GM19239 (cell line): ENCODE measurements around the gene ASCL2.

Experiments
- DNase-seq: peaks from one replicate; pipeline ENCODE4 v3.0.0; 2011; ENCODE audit warnings: low spot score; ENCODE audit not compliant: insufficient read length
- FAIRE-seq: peaks from 2 replicates; lab custom pipeline; 2011; peaks lifted over from hg19 to GRCh38; lab: Jason Lieb, UNC

Gene ASCL2

DNA sequence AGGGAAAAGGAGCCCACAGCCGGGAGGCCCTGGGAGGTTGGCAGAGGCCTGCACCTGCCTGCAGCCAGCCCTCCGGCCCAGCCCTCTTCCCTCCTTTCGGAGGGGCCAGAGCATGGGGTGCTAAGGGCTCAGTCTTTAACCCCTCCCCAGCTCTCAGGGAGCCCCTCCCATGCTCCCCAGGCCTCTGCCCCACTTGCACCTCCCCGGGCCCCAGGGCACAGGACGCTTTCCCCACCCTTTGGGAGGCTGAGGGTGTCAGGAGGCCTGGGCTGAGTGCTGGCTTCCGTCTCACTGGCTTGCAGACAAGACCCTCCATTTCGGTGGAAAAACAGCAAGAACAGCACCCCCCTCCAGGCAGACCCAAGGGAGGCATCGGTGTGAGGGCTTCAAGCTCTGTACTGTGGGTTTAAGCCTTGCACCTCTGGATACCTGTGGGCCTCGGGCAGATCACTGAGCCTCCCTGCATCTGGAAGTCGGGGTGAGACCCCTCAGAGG, 7.3 kb downstream of the ASCL2 start:
- no peak for FAIRE-seq
- no peak for DNase-seq

DNA sequence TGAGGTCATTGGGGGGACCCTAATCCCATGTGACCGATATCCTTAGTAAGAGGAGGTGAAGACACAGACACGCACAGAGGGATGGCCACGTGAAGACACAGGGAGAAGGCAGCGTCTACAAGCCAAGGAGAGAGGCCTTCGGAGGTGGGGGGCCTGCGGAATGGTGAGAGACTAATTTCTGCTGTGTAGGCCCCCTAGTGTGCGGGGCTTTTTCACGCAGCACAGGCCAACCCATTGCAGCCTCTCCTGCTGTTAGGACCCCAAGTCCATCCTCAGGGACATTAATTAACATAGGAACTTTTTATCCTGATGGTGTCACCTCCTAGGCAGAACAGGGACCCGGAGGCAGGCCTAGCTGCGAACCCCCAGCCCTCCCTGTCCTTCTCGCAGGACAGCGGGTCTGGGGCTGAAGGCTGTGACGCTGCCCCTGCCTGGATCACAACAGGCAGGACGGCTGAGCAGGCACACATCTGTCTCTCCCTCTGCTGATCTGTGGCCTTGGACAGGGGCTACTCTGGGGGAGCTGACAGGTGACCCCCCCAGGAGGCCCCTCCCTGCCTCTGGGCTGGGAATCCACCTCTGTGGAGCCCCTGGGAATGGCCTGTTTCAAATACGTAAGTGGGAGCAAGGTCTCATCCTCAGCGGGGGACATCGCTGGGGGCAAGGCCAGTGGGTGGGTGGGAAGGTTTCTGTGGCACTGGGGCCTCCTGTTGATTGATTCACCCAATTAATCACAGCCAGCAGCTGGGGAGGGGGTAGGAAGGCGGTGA, 7.9 kb downstream of the ASCL2 start:
- no peak for FAIRE-seq
- no peak for DNase-seq

DNA sequence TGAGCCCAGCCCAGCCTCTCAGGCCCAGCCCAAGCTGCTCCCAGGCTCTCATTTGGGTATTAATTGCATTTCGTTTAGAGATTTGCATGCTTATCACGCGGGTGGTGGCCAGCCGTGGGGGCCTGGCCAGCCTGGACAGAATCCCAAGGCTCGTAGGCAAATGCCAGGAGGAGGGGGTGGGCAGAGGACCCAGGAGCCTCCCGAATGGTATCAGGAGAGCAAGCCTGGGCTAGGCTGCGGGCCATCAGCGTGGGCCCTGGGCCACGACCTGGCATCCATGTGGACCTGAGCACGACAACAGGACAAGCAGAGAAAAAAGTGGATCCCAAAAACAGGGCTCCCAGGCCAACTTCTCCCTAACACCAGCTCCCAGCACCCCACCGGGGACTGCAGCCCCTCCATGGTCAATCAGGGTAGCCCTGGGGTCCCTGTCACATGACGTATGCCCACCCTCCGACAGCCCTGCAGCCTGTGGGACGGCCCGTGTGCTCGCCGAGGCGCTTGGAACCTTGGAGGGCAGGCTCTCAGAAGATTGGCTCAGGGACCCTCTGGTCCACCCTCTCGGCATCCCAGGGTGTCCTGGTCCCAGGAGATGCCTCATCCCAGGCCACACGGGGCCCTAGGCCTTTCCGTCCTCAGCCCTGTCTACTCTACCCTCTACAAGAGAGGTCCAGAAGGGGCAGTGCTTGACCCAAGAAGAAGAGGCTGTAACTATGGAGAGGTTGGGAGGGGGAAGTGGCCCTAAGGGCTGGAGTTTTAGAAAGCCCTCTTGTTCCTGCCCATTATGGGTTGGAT, 8.8 kb downstream of the ASCL2 start:
- FAIRE-seq = no peak
- no peak for DNase-seq

DNA sequence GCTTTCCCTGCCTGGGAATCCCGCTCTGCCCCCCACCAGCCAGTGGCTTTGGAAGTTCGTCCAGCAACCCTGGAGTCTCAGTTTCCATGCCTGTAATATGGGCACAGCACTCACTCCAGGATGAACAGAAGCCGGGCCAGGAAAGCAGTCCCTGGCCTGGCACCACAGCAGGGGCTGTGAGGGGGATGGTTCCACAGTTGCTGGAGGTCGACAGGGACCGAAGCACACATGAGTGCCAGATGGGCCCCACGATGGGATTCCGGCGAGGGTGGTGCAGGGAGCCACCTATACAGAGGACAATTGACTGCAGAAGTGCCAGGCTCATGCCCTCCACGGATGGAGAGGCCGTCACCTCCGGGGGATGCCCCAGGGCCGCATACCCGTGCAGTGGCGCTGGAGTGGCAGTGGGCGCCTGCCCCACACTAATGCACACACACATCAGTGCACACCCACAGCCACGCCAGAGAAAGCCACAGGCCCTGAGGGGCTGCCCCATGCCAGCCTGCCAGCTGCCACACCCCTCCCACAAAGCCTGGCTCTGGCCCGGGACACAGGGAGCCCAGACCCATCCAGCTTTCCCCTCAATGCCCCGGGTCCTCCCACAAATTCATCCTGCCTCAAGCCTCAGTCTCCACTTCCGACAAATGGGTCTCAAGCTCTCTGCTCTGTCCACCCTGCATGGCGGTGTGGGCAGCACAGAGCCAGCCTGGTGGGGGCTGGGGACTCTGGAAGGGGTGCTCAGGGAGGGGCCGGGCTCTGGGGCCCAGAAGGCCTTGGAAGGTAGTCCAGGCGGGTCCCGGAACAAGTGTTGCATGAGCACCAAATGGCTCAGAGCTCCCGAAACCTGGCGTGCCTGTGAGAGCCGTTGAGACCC, 9.7 kb downstream of the ASCL2 start:
- FAIRE-seq (no peak), DNase-seq (no peak)

DNA sequence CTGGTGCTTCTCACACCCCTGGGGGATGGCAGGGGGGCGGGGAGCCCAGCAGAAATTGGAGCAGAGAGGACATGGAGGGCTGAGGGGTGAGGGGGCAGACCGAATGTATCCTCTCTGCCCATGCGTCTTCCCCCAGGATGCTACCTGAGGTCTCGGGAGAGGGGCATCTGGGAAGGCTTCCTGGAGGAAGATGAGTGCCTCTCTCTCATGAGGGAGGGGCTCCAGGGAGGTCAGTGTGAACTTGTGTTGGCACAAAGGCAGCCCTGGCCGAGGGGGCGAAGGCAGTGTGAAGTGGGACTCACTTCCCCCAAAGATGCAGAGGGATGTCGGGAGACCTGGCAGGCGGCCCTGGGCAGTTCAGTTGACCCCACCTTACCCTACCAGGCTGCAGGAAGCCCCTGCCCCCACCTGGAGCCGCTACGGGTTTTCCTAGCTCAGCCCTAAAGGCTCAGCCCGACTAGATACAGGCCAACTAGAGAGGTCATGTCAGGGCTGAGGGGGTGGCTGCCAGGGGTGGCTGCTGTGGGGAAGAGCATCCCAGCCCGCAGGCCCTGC, 10.4 kb downstream of the ASCL2 start:
- DNase-seq = no peak
- no peak for FAIRE-seq

DNA sequence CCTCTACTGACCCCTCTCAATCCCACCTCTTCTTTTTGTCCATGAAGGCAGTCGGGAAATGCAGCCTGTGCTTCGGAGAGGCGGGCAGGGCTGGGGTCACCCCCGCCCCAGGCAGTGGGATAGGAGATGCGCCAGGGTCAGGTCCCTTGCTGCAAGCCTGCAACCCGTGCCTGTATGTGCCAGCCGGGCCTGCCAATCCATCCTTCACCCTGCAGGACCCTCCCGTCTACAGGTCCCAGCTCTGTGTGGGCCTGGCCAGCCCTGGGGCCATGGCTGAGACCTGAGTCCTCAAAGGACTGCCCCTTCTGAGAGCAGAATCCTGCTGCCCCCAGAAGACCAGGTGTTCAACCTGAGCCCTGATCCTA, 10.9 kb downstream of the ASCL2 start:
- FAIRE-seq (no peak), DNase-seq (no peak)

DNA sequence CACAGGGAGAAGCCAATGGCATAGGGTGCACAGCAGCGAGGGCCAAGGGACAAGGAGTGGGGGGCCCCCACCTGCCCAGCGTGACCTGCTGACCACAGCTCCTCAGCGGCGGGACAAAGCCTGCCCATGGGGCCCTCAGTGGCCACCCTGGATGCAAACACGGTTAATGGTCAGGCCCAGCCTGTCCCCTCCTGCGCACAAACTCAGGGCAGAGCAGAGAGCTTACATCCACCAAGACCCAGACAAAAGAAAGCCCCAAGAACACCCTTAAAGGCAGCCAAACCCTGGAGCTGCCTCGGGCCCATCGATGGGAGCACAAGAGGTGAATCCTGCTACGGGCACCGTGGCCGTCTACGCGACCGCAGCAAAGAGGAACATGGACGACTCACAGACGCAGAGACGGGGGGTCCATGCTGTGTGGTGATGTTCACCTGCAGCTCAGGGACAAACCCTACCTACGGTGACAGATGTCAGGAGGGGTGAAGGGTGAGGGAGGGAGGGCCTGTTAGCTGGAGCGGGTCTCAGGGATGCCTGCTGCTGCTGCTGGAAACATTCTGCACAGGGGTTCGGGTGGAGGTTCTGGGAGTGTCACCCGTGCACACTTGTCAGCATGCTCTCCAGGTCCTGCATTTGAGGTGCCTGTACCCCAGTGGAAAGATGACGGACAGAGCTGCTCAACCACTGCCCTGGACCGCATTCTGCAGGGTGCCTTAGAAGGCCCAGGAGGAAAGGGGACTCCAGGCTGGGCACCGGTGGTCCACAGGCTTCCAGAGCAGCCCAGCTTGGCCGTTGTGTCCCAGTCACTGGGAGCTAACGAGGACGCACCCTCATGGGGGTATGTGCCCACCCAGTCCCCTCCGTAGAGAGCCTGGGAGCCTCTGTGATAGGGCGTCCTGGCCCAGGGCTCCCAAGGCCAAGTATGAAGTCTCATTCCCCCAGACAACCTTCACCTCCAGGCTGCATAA, 11.6 kb downstream of the ASCL2 start:
- no peak for DNase-seq
- no peak for FAIRE-seq

DNA sequence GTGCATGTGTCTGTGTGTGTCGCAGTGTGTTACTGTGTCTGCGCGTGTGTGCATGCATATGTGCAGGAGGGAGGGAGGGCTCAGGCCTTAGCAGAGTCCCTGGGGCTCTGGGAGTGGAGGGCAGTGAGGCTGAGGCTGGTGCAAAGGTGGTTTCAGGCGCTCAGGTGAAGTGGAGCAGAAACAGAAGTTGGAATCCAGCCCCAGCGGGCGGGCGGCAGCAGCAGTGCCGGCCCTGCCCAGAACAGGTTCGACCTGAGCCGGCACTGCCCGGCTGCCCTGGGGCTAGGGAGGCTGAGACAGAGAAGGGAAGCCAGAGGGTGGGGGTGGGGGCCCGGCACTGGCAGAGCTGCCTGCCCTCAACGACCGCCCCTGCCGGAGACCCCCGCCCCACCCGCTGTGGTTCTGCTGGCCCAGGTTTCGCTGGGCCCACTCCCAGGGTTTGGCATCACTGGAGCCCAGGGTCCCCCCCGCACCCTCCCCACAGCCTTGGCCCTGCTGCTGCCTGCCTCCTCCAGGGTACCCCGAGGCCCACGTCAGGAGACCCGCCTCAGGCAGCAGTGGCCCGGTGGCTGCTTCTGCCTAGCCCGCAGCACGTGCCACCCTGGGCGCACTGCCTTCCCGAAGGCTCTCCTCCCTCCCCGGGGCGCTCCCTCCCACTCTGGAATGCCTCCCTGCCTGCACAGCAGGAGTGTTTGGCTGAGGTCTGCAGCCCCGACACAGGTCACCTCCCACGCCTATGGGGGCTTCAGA, 13.3 kb downstream of the ASCL2 start:
- no peak for DNase-seq
- FAIRE-seq = no peak

DNA sequence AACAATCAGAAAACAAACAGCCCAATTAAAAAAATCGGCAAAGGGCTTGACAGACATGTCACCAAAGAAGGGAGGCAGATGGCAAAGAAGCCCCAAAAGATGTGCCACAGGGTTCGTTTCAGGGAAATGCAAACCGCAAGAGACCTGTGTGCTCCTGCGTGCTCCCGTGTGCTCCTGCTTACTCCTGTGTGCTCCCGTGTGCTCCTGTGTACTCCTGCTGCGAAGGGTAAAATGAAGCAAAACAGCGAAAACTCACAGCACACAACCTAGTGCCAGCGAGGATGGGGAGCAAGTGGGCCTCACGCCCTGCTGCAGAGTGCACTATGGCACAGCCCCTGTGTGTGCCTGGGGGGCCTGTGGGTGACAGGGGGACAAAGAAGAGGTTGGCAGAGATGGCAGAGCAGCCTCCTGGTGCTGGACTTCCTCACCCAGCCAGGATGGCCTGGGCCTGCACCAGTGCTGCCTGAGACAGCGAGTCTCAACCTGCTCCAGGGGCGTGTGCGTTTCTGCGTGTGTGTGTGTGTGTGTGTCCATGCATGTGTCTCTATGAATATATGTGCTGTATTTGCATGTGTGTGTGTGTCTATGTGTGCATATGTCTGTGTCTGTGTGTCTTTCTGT, 14.0 kb downstream of the ASCL2 start:
- no peak for FAIRE-seq

DNA sequence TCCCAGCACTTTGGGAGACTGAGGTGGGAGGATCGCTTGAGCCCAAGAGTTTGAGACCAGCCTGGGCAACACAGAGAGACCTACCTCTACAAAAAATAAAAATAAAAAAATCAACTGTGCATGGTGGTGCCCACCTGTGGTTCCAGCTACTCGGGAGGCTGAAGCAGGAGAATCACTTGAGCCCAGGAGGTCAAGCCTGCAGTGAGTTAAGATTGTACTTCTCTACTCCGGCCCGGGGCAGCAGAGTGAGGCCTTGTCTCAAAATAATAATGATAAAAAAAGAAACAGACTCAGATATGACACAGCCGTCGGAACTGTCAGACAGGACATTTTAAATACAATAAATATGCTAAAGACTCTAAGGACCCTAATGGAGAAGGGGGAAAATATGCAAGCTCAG, 18.4 kb downstream of the ASCL2 start:
- no peak for DNase-seq
- no peak for FAIRE-seq

More for the DNA sequence above, 14.0 kb downstream of the ASCL2 start:
- no peak for DNase-seq

GRCh38 chr11:2251138-2251537, 19.2 kb downstream of the ASCL2 start:
- DNase-seq (no peak), FAIRE-seq (no peak)

GRCh38 chr11:2250485-2250884, 19.9 kb downstream of the ASCL2 start:
- FAIRE-seq (no peak), DNase-seq (no peak)

DNA sequence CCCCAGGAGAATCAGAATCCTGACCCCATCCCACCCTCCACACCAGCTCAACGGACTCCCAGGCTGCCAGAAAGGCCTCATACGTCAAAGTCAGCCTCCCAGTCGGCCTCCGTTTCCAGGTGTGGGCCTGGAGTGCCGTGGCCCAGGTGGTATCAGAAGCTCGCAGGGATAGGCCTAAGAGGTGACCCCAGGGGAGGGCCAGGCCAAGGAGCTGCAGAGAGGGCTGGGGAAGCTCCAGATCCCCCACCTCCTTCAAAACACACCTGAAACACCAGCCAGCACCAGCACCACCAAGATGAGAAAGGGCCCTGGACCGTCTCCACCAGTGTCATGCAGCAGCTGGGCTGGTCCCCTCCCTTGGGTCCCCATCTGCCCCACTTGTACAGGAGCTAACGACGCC, 20.3 kb downstream of the ASCL2 start:
- no peak for FAIRE-seq
- no peak for DNase-seq

GRCh38 chr11:2249189-2249916, 21.0 kb downstream of the ASCL2 start:
- DNase-seq (no peak), FAIRE-seq (no peak)

GRCh38 chr11:2248762-2249161, 21.6 kb downstream of the ASCL2 start:
- no peak for DNase-seq
- FAIRE-seq = no peak

- FAIRE-seq = no peak
- DNase-seq = no peak
These were observed 22.1 kb downstream of the ASCL2 start for GRCh38 chr11:2248242-2248641.

DNA sequence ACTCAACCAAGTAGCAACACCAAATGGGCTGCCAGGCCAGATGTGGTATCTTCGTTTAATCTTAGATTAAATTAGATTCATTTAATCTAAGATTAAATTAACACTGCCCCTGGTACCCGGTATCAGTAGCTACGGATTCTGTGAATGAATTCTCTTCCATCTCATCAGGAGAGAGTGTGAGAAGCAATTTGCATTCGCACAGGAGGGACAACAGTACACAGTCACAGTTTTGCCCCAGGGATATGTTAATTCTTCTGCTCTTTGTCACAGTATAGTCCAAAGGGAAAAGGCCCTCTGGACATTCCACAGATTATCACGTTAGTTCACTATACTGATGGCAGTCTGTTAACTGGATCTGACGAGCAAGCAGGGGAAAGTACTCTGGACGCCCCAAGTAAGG, 22.9 kb downstream of the ASCL2 start:
- DNase-seq (no peak), FAIRE-seq (no peak)
